Heart left ventricle (tissue), 16 donors: ENCODE results near the gene ARHGEF33. TPM values are rescaled to one million over a fixed set of nuclear protein-coding genes. Genes with fewer than 3 reads are reported as not detected.
A peak's percentile ranks its signal among the peaks of the same experiment; 100 is the strongest.

Experiments used
- ATAC-seq, 4 donors: fragments of 200-7000 bp; cut with Tn5 transposase; one replicate each; pipeline ENCODE4 v1.9.1; 2020 to 2022; ENCODE audit warnings: moderate library complexity in 4 of 4, mild to moderate bottlenecking in 3 of 4, moderate number of reproducible peaks in 1 of 4
- DNase-seq, 5 donors: peaks; one replicate each; pipeline ENCODE4 v3.0.0-alpha.2; 2020
- H3K27ac ChIP-seq, 12 donors: fragments of 200-600 bp; sonication (generic) in 4 of 12; one replicate each; pipeline versions ENCODE4 v1.5.0 to v1.8.0; 2016 to 2022; ENCODE audit warnings: mild to moderate bottlenecking in 2 of 12
- H3K27me3 ChIP-seq, 9 donors: fragments of 200-600 bp; sonication (generic) in 2 of 9; one replicate each; pipeline versions ENCODE4 v1.5.1 to v1.8.0; 2016 to 2022; ENCODE audit warnings: mild to moderate bottlenecking in 3 of 9
- H3K36me3 ChIP-seq, 9 donors: fragments of 200-600 bp; sonication (generic) in 2 of 9; one replicate each; pipeline versions ENCODE4 v1.5.0 to v1.8.0; 2018 to 2022; ENCODE audit warnings: mild to moderate bottlenecking in 2 of 9
- H3K4me1 ChIP-seq, 12 donors: fragments of 200-600 bp; sonication (generic) in 4 of 12; one replicate each; pipeline versions ENCODE4 v1.5.0 to v1.8.0; 2016 to 2022; ENCODE audit warnings: mild to moderate bottlenecking in 3 of 12
- H3K4me3 ChIP-seq, 12 donors: fragments of 200-600 bp; sonication (generic) in 4 of 12; one replicate each; pipeline versions ENCODE4 v1.5.0 to v1.8.0; 2017 to 2022; ENCODE audit warnings: mild to moderate bottlenecking in 9 of 12, moderate library complexity in 4 of 12
- H3K9me3 ChIP-seq, 12 donors: fragments of 200-600 bp; sonication (generic) in 4 of 12; one replicate each; pipeline versions ENCODE4 v1.5.0 to v1.8.0; 2016 to 2022; ENCODE audit warnings: mild to moderate bottlenecking in 1 of 12
- CTCF ChIP-seq, 12 donors: fragments of 200-600 bp; sonication (generic) in 4 of 12; IDR thresholded peaks; one replicate each; pipeline versions ENCODE4 v1.5.0 to v1.8.0; 2018 to 2022; ENCODE audit warnings: antibody characterized with exemption in 12 of 12, mild to moderate bottlenecking in 5 of 12
- POLR2A ChIP-seq, 2 donors: fragments of 450-650 bp; IDR thresholded peaks; one replicate each; pipeline ENCODE4 v1.6.1; 2017; ENCODE audit warnings: antibody characterized with exemption in 2 of 2, mild to moderate bottlenecking in 2 of 2, moderate library complexity in 2 of 2
- WGBS, 4 donors: extraction: QIAGEN DNeasy Blood & Tissue Kit in 2 of 4; methylation state at CpG; one replicate each; pipeline versions ENCODE4 v1.1.5 to v1.1.7; 2013 to 2018; 5-methylcytosine and 5-hydroxymethylcytosine counted together
- intact Hi-C, 10 donors: fragments of 100-400 bp; cut with DNase I; formaldehyde crosslinking; loops; one replicate each; pipeline versions ENCODE4 v1.11.1 to v1.14.2; 2022
- polyA plus RNA-seq, 2 donors: library from polyadenylated mRNA; stranded (reverse); fragments of 200-250 nt; gene quantifications; one replicate each; pipeline ENCODE4 v1.2.3, GENCODE V29; 2013
- total RNA-seq, 9 donors: library from RNA; depleted of rRNA in 2 of 9; stranded (reverse); fragments of >200 nt in 2 of 9; fragmentation: NEBNext Ultra II Directional in 3 of 9; extraction: Animal tissue kit (Norgen Biotek cat#: 25700) in 3 of 9; gene quantifications; one replicate each; pipeline versions ENCODE4 v1.1.0 to v1.2.4, GENCODE V29; 2016 to 2023
- donor health status: ischemic (EF 13 %, LVEDD 7.1; RV severe dilation, severe dysfunction).
- donor health status: healthy with polysubstance abuse.
- donor health status: DM: no; HTN: yes; CAD: no.
- donor health status: DM: no; HTN: no; CAD: no.
- donor health status: ischemic (EF 25% LVEDD 6.9; RV normal size, moderate dysfunction).
- donor health status: ischemic (EF 25% LVEDD 5.7; RV mildly dilated, moderate dysfunction).
- donor health status: healthy.
- donor health status: DM: yes; HTN: yes; CAD: no.
- donor health status: ischemic (EF 35%, LVEDD 5.7; RV mildly dilated, moderate dysfunction).
- donor health status: nonischemic (EF 11% LVEDD 7.7; RV severe dilation, severe dysfunction).
- donor health status: DM: yes; HTN: yes; CAD: no.
- donor health status: PGD.
- donor health status: ischemic (EF 29% LVEDD 5.4; RV normal size, mild dysfunction).
- donor health status: nonischemic (EF 23%, LVEDD 6.1; RV moderate dilation, normal function).

Gene ARHGEF33
- total and polyA plus RNA-seq, 11 donors: 0.18 to 2.5 (median 0.31) TPM; not detected in 1

- Histone ChIP-seq H3K4me3 (no peak overlapping the region), H3K27ac (no peak overlapping the region), H3K4me1 (peaks cover 0 to 8% (median 0%) of the 10 kb centered on the region in 12 donors), H3K27me3 (no peaks in the 10 kb centered on the region), H3K9me3 (no peaks in the 10 kb centered on the region), H3K36me3 (peaks cover 0 to 99% (median 91%) of the 10 kb centered on the region in 9 donors)
- intact Hi-C loops: no loop called here
- TF ChIP-seq POLR2A (IDR thresholded peaks at IDR 0.05): no peak
- TF ChIP-seq CTCF (IDR thresholded peaks at IDR 0.05): no peak
- ATAC-seq (no peak), DNase-seq (no peak)
- WGBS, 4 donors: 77 to 98% (median 91%) methylated on average over 4 to 5 of the region's 5 CpGs
Observed at GRCh38 chr2:39007875-39008504, 118.3 kb downstream of the ARHGEF33 start.

GRCh38 chr2:39008665-39009064 lies 119.0 kb downstream of the ARHGEF33 start:
- Histone ChIP-seq H3K27me3 (no peaks in the 10 kb centered on the region), H3K36me3 (peaks cover 0 to 99% (median 93%) of the 10 kb centered on the region in 9 donors), H3K27ac (no peak overlapping the region), H3K4me3 (no peak overlapping the region), H3K4me1 (peaks cover 0 to 8% (median 0%) of the 10 kb centered on the region in 12 donors), H3K9me3 (no peaks in the 10 kb centered on the region)
- no peak for ATAC-seq
- no peak for DNase-seq
- 91 to 95% (median 94%) methylated on average over 1 of the region's 1 CpG for WGBS, 4 donors
- TF ChIP-seq POLR2A (IDR thresholded peaks at IDR 0.05): no peak
- intact Hi-C loops: no loop called here

DNA sequence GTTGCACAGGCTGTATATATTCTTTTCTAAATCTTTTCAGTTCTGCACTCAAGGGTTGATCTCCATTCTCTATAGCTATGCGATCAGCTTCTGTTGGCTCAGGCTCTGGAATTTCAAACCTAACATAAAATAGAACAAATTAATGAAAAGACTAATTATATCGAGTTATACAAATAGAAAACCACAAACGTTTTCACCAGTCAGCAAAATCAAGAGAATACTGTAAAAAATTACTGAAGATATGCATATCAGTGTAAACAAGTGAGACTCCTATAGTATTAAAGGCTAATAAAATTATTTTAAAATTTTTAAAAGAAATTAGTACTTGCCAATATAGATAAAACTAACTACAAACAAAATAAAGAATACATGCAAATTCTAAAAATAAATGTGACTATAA lies 124.2 kb downstream of the ARHGEF33 start:
- WGBS, 4 donors: 88 to 94% (median 91%) methylated on average over 3 of the region's 3 CpGs
- intact Hi-C loops: no loop called here
- Histone ChIP-seq H3K27me3 (no peaks in the 10 kb centered on the region), H3K4me3 (no peak overlapping the region), H3K9me3 (no peaks in the 10 kb centered on the region), H3K27ac (no peak overlapping the region), H3K36me3 (peaks cover 0 to 57% (median 51%) of the 10 kb centered on the region in 9 donors), H3K4me1 (peaks cover 0 to 18% (median 11%) of the 10 kb centered on the region in 12 donors)
- TF ChIP-seq CTCF (IDR thresholded peaks at IDR 0.05) (no peak), POLR2A (IDR thresholded peaks at IDR 0.05) (no peak)
- ATAC-seq (no peak), DNase-seq (no peak)

GRCh38 chr2:39015424-39015823 lies 125.7 kb downstream of the ARHGEF33 start:
- Histone ChIP-seq H3K27me3 (no peaks in the 10 kb centered on the region), H3K4me3 (no peak overlapping the region), H3K4me1 (peaks cover 0 to 18% (median 11%) of the 10 kb centered on the region in 12 donors), H3K36me3 (peaks cover 0 to 42% (median 35%) of the 10 kb centered on the region in 9 donors), H3K9me3 (no peaks in the 10 kb centered on the region), H3K27ac (no peak overlapping the region)
- no peak for TF ChIP-seq CTCF (IDR thresholded peaks at IDR 0.05)
- no peak for TF ChIP-seq POLR2A (IDR thresholded peaks at IDR 0.05)
- ATAC-seq (no peak), DNase-seq (no peak)
- intact Hi-C loops: no loop called here
- WGBS, 4 donors: 96 to 100% (median 98%) methylated on average over 1 of the region's 1 CpG

- TF ChIP-seq POLR2A (IDR thresholded peaks at IDR 0.05) (no peak), CTCF (IDR thresholded peaks at IDR 0.05) (no peak)
- intact Hi-C loops: no loop called here
- peak in 1 of 4 donors; percentile 47 for ATAC-seq
Observed at GRCh38 chr2:39017334-39017733, 127.7 kb downstream of the ARHGEF33 start.

More at GRCh38 chr2:39017334-39017733, 127.7 kb downstream of the ARHGEF33 start:
- H3K9me3 ChIP-seq: no peaks in the 10 kb centered on the region
- no peaks in the 10 kb centered on the region for H3K27me3 ChIP-seq
- H3K4me3 ChIP-seq: no peak overlapping the region
- H3K4me1 ChIP-seq: peaks cover 0 to 18% (median 11%) of the 10 kb centered on the region in 12 donors
- no peak for DNase-seq
- H3K36me3 ChIP-seq: peaks cover 0 to 29% (median 21%) of the 10 kb centered on the region in 9 donors
- H3K27ac ChIP-seq: peak overlapping the region in 4 of 12 donors; percentile 3 to 72 (median 30)
